GM19025 (cell line): Measurements from ENCODE around the gene METTL26.

ENCODE experiments used
- ATAC-seq: cut with Tn5 transposase; IDR thresholded peaks from one replicate; pipeline ENCODE4 v1.9.1; 2021; ENCODE audit warnings: mild to moderate bottlenecking, low read depth, moderate library complexity; ENCODE audit not compliant: unreplicated experiment

METTL26 gene

DNA sequence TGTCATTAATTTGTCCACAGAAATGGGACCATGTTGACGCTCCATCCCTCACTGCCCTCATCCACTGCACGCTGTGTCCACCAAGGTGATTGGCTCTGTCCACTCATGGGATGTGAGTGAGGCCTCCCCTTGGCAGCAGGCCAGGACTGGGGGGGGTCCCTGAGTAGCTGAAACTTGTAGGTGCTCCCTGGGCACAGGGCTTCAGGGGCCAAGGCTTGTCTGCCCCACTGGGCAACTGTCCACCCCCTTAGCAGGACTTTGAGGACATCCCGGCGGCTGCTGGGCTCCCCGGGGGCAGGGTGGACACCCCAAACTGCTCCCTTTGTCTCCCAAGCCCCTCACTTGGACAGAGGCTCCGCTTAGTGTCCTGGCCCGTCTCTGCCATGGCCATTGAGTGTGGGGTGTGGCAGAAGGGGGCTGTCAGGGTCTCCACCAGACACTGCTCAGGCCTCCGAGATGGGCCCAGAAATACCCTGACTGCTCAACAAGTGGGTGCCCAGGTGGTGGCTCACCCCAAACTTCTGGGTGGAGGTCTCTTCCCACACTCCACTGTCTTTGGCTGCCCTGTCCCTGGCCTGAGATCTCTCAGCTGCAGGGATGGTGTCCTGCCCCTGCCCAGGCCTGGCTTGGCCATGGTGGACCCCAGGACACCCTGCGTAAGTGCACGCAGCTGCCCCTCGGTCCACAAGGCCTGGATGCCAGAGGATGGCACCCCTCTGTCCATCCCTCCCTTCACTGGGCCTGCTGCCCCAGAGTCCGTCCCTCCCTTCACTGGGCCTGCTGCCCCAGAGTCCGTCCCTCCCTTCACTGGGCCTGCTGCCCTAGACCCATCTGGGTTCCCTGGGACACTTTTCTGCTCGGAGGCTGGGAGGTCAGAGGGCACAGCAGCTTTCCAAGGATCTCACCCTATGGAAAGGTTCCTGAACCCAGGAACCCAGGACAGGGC, 49.2 kb downstream of the METTL26 start:
- no peak for ATAC-seq

DNA sequence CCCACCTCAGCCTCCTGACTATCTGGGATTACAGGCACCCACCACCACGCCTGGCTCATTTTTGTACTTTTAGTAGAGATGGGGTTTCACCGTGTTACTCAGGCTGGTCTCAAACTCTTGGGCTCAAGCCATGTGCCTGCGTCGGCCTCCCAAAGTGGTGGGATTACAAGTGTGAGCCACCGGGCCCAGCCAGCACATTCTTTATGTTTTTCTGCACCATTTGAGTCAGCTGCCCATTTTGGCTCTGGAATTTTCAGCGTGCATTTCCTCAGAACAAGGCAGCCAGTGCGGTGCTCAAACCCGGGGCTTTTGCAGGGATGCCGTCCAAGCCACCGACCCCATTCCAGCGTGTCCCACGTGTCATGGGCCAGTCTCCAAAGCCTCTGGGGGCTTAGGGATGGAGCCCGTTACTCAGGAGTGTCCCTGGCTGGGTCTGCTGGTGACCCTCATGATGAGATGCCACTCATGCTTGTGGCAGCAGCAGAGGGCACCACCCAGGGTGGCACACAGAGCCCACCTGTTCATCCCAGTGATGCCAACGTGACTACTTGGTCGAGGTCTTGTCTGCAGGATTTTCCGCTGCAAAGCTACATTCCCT, 50.0 kb downstream of the METTL26 start:
- no peak for ATAC-seq

DNA sequence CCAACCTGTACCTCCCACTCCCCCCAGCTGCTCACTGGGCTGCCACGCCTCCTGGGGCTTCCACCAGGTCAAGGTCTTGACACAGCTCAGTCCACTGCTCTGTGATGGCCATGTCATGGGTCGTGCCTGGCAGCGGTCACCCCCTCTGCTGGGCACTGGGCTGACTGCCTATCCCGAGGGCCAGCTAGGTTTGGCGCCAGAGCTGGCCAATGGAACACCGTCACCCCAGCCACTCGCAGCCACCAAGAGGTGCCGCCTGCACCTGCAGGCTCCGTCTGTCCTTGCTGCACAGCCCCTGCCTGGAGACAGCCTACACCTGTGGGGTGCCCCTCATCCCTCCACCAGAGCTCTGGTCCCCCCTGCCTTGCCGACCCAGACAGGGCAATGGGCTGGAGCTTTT, 50.8 kb downstream of the METTL26 start:
- ATAC-seq = no peak
